Tibial nerve (tissue), 3 donors: ENCODE measurements around the gene CYP2J2.

Experiments used
- EP300 ChIP-seq, 2 donors: sonication (generic); formaldehyde crosslinking; IDR thresholded peaks; one replicate each; pipeline ENCODE4 v1.6.1; 2017; ENCODE audit warnings: antibody characterized with exemption in 2 of 2, mild to moderate bottlenecking in 1 of 2
- POLR2A ChIP-seq, 2 donors: fragments of 450-650 bp; IDR thresholded peaks; one replicate each; pipeline ENCODE4 v1.6.1; 2017; ENCODE audit warnings: antibody characterized with exemption in 2 of 2, mild to moderate bottlenecking in 2 of 2, moderate library complexity in 2 of 2

- TF ChIP-seq EP300 (IDR thresholded peaks at IDR 0.05) (no peak), POLR2A (IDR thresholded peaks at IDR 0.05) (no peak)
Measured at GRCh38 chr1:59898927-59899326, 27.6 kb downstream of the CYP2J2 start.
